Activated CD4-positive, CD25-positive, alpha-beta regulatory T cell treated with anti-CD3 and anti-CD28 coated beads, Interleukin-2, amount 50 U/mL, for 16 hours (primary cell): ENCODE measurements around the gene CDC42EP4.
"Not testable (repeated sequence)": the region's sequence is repeated elsewhere in the genome, so short reads cannot be mapped to it uniquely, and the experiment has no call there.

Source experiments
- DNase-seq: peaks from one replicate; pipeline ENCODE4 v3.0.0-alpha.2; 2020; ENCODE audit warnings: low read depth, low spot score

Gene CDC42EP4

GRCh38 chr17:73280191-73280590, 31.6 kb downstream of the CDC42EP4 start:
- no peak for DNase-seq

GRCh38 chr17:73279704-73280103, 32.1 kb downstream of the CDC42EP4 start:
- DNase-seq: no peak

- no peak for DNase-seq
Measured at GRCh38 chr17:73278465-73279453, 33.0 kb downstream of the CDC42EP4 start.

- no peak for DNase-seq
Measured at GRCh38 chr17:73278049-73278464, 33.7 kb downstream of the CDC42EP4 start.

- no peak for DNase-seq
Measured at GRCh38 chr17:73274490-73274889, 37.3 kb downstream of the CDC42EP4 start.

- no peak for DNase-seq
Measured at GRCh38 chr17:73272906-73273218, 38.9 kb downstream of the CDC42EP4 start.

- DNase-seq: no peak
Measured at GRCh38 chr17:73271072-73271471, 40.7 kb downstream of the CDC42EP4 start.

GRCh38 chr17:73269791-73270190, 42.0 kb downstream of the CDC42EP4 start:
- DNase-seq: no peak

GRCh38 chr17:73269329-73269615, 42.5 kb downstream of the CDC42EP4 start:
- no peak for DNase-seq

GRCh38 chr17:73268582-73269328, 43.0 kb downstream of the CDC42EP4 start:
- DNase-seq: no peak

- DNase-seq: no peak
Measured at GRCh38 chr17:73267648-73268537, 43.9 kb downstream of the CDC42EP4 start.

GRCh38 chr17:73266796-73267195, 45.0 kb downstream of the CDC42EP4 start:
- no peak for DNase-seq

GRCh38 chr17:73265646-73266640, 45.9 kb downstream of the CDC42EP4 start:
- DNase-seq: no peak

- DNase-seq: not testable (repeated sequence)
Measured at GRCh38 chr17:73264448-73264847, 47.4 kb downstream of the CDC42EP4 start.

GRCh38 chr17:73262676-73263642, 48.8 kb downstream of the CDC42EP4 start:
- no peak for DNase-seq

- no peak for DNase-seq
Measured at GRCh38 chr17:73261952-73262675, 49.7 kb downstream of the CDC42EP4 start.

- DNase-seq: no peak
Measured at GRCh38 chr17:73261617-73261951, 50.2 kb downstream of the CDC42EP4 start, which contains the start of gene CPSF4L. CPSF4L (minus strand) TSS chr17:73261880; CDS start chr17:73261818, 62 bp downstream.

- no peak for DNase-seq
Measured at GRCh38 chr17:73257516-73257915, 54.3 kb downstream of the CDC42EP4 start.

GRCh38 chr17:73256220-73256619, 55.6 kb downstream of the CDC42EP4 start:
- no peak for DNase-seq
